GM23338 (cell line): ENCODE results near the gene SH3D19.

Source experiments
- POLR2AphosphoS5 ChIP-seq: IDR thresholded peaks from 2 replicates; pipeline ENCODE4 v1.6.1; 2016; ENCODE audit warnings: antibody characterized with exemption, low read depth
- TF ChIP-seq, protein P1 (sequence below), 2 experiments: fragments of 200-600 bp in 1 of 2; sonication (generic) in 1 of 2; conservative IDR thresholded peaks; 2 replicates each; pipeline versions ENCODE4 v1.5.1 to v1.6.1; 2016 to 2017; ENCODE audit warnings: antibody characterized with exemption in 2 of 2, low read depth in 2 of 2, mild to moderate bottlenecking in 2 of 2, moderate library complexity in 1 of 2
- TF ChIP-seq, protein P2 (sequence below): IDR thresholded peaks from 2 replicates; pipeline ENCODE4 v1.6.1; 2016; ENCODE audit warnings: antibody characterized with exemption

DNA sequence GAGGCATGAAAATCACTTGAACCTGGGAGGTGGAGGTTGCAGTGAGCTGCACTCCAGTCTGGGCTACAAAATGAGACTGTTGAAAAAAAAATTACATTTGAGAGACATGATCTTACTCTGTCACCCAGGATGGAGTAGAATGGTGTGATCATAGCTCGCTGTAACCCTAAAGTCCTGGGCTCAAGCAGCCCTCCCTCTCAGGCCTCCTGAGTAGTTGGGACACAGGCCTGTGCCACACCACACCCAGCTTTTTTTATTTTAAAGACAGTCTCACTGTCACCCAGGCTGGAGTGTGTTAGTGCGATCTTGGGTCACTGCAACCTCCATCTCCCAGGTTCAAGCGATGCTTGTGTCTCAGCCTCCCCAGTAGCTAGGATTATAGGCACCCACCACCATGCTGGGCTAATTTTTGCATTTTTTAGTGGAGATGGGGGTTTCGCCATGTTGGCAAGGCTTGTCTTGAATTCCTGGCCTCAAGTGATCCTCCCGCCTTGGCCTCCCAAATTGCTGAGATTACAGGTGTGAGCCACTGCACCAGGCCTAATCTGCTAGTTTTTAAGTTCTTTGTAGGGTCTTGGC lies 219.9 kb downstream of the SH3D19 start:
- TF ChIP-seq, protein P1, sequence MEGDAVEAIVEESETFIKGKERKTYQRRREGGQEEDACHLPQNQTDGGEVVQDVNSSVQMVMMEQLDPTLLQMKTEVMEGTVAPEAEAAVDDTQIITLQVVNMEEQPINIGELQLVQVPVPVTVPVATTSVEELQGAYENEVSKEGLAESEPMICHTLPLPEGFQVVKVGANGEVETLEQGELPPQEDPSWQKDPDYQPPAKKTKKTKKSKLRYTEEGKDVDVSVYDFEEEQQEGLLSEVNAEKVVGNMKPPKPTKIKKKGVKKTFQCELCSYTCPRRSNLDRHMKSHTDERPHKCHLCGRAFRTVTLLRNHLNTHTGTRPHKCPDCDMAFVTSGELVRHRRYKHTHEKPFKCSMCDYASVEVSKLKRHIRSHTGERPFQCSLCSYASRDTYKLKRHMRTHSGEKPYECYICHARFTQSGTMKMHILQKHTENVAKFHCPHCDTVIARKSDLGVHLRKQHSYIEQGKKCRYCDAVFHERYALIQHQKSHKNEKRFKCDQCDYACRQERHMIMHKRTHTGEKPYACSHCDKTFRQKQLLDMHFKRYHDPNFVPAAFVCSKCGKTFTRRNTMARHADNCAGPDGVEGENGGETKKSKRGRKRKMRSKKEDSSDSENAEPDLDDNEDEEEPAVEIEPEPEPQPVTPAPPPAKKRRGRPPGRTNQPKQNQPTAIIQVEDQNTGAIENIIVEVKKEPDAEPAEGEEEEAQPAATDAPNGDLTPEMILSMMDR (conservative IDR thresholded peaks at IDR 0.05; ENCODE audit: low read depth in 2 of 2), result no peak
- TF ChIP-seq, protein P2, sequence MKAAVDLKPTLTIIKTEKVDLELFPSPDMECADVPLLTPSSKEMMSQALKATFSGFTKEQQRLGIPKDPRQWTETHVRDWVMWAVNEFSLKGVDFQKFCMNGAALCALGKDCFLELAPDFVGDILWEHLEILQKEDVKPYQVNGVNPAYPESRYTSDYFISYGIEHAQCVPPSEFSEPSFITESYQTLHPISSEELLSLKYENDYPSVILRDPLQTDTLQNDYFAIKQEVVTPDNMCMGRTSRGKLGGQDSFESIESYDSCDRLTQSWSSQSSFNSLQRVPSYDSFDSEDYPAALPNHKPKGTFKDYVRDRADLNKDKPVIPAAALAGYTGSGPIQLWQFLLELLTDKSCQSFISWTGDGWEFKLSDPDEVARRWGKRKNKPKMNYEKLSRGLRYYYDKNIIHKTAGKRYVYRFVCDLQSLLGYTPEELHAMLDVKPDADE, result no peak
- peak; percentile 77 for TF ChIP-seq POLR2AphosphoS5
